ENCODE measurements around the gene CASP8. TPM values are rescaled to one million over a fixed set of nuclear protein-coding genes. Genes with fewer than 3 reads are reported as not detected.

Gene CASP8
- total and polyA plus RNA-seq, 9 of the 15 experiments (the other 6 are each of a cell fraction or from before 2014, with no cell fraction given) = 10.2 to 31.4 (median 19.4) TPM

DNA sequence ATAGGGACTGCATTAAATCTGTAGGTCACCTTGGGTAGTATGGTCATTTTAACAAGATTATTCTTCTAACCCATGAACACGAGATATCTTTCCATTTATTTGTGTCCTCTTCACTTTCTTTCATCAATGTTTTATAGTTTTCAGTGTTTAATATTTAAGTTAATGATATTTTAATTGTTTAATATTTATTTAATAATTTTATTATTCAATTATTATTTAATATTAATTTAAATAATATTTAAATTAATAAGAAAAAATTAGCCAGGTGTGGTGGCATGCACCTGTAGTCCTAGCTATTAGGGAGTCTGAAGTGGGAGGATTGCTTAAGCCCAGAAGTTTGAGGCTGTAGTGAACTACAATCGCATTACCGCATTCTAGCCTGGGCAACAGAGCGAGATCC is 44.4 kb upstream of the CASP8 start:
- CTCF ChIA-PET (ENCODE audit: low intra/inter-chr PET ratio) = no interaction called here
- H3K27me3 ChIP-seq (ENCODE audit: control insufficient read depth in 2 of 2, insufficient read depth in 2 of 2, low read length in 2 of 2) = no peaks in the 10 kb centered on the region
- peaks cover 10 to 20% of the 10 kb centered on the region in 2 experiments; a peak in 4 of 5 replicates for H3K4me1 ChIP-seq (replicated peaks in 1 of 2; ENCODE audit: control insufficient read depth in 2 of 2, insufficient read depth in 2 of 2, low read length in 2 of 2)
- H4K20me1 ChIP-seq (replicated peaks; ENCODE audit: control insufficient read depth, insufficient read depth, low read length) = no peaks in the 10 kb centered on the region
- in situ Hi-C loops (cut with MboI) = loop anchor here (25.0 kb wide), 1 partner anchor 1254 kb away; the partner anchor contains the start of genes MAIP1 and TYW5
- H3K9ac ChIP-seq (ENCODE audit: insufficient read depth in 1 of 2, low read depth in 2 of 2, low read length in 2 of 2) = no peak overlapping the region
- H2AFZ ChIP-seq (ENCODE audit: low read depth, low read length) = no peak overlapping the region
- intact Hi-C loops (cut with micrococcal nuclease) = no loop called here
- no peaks in the 10 kb centered on the region for H3K79me2 ChIP-seq (ENCODE audit: control insufficient read depth, insufficient read depth, low read length)
- WGBS (ENCODE audit: insufficient coverage, low coverage, missing lambda C conversion rate) = 88% methylated on average over 4 of the region's 4 CpGs
- TF ChIP-seq ZNF75A (CRISPR knock-in tag; IDR thresholded peaks at IDR 0.05) (no peak), FOXK1 (CRISPR knock-in tag; IDR thresholded peaks at IDR 0.05; ENCODE audit: borderline replicate concordance) (no peak), EP300 (IDR thresholded peaks at IDR 0.05; ENCODE audit: low read length) (no peak), XRCC3 (IDR thresholded peaks at IDR 0.05) (no peak), FOXJ3 (CRISPR knock-in tag; IDR thresholded peaks at IDR 0.05) (no peak), ZNF239 (CRISPR knock-in tag; IDR thresholded peaks at IDR 0.05) (no peak), CREB1 (IDR thresholded peaks at IDR 0.05) (no peak), CREB1 (CRISPR knock-in tag; IDR thresholded peaks at IDR 0.05) (no peak), ZNF174 (CRISPR knock-in tag; IDR thresholded peaks at IDR 0.05) (no peak), ATF7 (IDR thresholded peaks at IDR 0.05) (no peak), CBX5 (IDR thresholded peaks at IDR 0.05; ENCODE audit: borderline replicate concordance, low read depth) (no peak), ZNF695 (CRISPR knock-in tag; IDR thresholded peaks at IDR 0.05) (no peak)
- TF ChIP-seq, protein P1, sequence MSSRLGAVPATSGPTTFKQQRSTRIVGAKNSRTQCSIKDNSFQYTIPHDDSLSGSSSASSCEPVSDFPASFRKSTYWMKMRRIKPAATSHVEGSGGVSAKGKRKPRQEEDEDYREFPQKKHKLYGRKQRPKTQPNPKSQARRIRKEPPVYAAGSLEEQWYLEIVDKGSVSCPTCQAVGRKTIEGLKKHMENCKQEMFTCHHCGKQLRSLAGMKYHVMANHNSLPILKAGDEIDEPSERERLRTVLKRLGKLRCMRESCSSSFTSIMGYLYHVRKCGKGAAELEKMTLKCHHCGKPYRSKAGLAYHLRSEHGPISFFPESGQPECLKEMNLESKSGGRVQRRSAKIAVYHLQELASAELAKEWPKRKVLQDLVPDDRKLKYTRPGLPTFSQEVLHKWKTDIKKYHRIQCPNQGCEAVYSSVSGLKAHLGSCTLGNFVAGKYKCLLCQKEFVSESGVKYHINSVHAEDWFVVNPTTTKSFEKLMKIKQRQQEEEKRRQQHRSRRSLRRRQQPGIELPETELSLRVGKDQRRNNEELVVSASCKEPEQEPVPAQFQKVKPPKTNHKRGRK (tag; IDR thresholded peaks at IDR 0.05) = no peak
- TF ChIP-seq, protein P2, sequence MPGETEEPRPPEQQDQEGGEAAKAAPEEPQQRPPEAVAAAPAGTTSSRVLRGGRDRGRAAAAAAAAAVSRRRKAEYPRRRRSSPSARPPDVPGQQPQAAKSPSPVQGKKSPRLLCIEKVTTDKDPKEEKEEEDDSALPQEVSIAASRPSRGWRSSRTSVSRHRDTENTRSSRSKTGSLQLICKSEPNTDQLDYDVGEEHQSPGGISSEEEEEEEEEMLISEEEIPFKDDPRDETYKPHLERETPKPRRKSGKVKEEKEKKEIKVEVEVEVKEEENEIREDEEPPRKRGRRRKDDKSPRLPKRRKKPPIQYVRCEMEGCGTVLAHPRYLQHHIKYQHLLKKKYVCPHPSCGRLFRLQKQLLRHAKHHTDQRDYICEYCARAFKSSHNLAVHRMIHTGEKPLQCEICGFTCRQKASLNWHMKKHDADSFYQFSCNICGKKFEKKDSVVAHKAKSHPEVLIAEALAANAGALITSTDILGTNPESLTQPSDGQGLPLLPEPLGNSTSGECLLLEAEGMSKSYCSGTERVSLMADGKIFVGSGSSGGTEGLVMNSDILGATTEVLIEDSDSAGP (CRISPR knock-in tag; IDR thresholded peaks at IDR 0.05) = no peak
- TF ChIP-seq, protein P3, sequence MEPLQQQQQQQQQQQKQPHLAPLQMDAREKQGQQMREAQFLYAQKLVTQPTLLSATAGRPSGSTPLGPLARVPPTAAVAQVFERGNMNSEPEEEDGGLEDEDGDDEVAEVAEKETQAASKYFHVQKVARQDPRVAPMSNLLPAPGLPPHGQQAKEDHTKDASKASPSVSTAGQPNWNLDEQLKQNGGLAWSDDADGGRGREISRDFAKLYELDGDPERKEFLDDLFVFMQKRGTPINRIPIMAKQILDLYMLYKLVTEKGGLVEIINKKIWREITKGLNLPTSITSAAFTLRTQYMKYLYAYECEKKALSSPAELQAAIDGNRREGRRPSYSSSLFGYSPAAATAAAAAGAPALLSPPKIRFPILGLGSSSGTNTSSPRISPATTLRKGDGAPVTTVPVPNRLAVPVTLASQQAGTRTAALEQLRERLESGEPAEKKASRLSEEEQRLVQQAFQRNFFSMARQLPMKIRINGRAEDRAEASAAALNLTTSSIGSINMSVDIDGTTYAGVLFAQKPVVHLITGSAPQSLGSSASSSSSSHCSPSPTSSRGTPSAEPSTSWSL (CRISPR knock-in tag; IDR thresholded peaks at IDR 0.05; ENCODE audit: borderline replicate concordance) = no peak
- TF ChIP-seq, protein P4, sequence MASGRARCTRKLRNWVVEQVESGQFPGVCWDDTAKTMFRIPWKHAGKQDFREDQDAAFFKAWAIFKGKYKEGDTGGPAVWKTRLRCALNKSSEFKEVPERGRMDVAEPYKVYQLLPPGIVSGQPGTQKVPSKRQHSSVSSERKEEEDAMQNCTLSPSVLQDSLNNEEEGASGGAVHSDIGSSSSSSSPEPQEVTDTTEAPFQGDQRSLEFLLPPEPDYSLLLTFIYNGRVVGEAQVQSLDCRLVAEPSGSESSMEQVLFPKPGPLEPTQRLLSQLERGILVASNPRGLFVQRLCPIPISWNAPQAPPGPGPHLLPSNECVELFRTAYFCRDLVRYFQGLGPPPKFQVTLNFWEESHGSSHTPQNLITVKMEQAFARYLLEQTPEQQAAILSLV (tag; IDR thresholded peaks at IDR 0.05) = no peak
- TF ChIP-seq, protein P5, sequence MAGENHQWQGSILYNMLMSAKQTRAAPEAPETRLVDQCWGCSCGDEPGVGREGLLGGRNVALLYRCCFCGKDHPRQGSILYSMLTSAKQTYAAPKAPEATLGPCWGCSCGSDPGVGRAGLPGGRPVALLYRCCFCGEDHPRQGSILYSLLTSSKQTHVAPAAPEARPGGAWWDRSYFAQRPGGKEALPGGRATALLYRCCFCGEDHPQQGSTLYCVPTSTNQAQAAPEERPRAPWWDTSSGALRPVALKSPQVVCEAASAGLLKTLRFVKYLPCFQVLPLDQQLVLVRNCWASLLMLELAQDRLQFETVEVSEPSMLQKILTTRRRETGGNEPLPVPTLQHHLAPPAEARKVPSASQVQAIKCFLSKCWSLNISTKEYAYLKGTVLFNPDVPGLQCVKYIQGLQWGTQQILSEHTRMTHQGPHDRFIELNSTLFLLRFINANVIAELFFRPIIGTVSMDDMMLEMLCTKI (IDR thresholded peaks at IDR 0.05; ENCODE audit: partially characterized antibody) = no peak
- no peak overlapping the region for H3K4me2 ChIP-seq (ENCODE audit: insufficient read depth, low read length)
- ATAC-seq (no peak), DNase-seq (ENCODE audit: extremely low read depth in 1 of 4, low spot score in 3 of 4) (no peak), FAIRE-seq (no peak)
- H3K36me3 ChIP-seq (ENCODE audit: control insufficient read depth, insufficient read depth, low read length) = peaks cover 35% of the 10 kb centered on the region; the same call in 2 of the 3 replicates
- BruUV-seq (replicated peaks) = no TSS peak
- POLR2A ChIA-PET = no interaction called here
- no peaks in the 10 kb centered on the region for H3K9me1 ChIP-seq (ENCODE audit: control insufficient read depth, insufficient read depth, low read length)
- H3K4me3 ChIP-seq = no peak overlapping the region
- no peak overlapping the region for H3K27ac ChIP-seq (ENCODE audit: extremely low read depth, low read depth, low read length)
- no peaks in the 10 kb centered on the region for H3K9me3 ChIP-seq (replicated peaks; ENCODE audit: control insufficient read depth, insufficient read depth, low read depth, low read length)
